Tibial nerve (tissue), 4 donors: Measurements from ENCODE around the gene TMEM178B. TPM values are rescaled to one million over a fixed set of nuclear protein-coding genes. Genes with fewer than 3 reads are reported as not detected.

Experiments used
- DNase-seq, 2 donors: peaks; one replicate each; pipeline ENCODE4 v3.0.0-alpha.2; 2019; ENCODE audit warnings: low spot score in 2 of 2
- H3K27ac ChIP-seq, 4 donors: fragments of 200-600 bp; sonication (generic) in 3 of 4; one replicate each; pipeline ENCODE4 v1.5.1; 2017 to 2019; ENCODE audit warnings: mild to moderate bottlenecking in 1 of 4
- H3K27me3 ChIP-seq, 2 donors: fragments of 200-600 bp; sonication (generic) in 1 of 2; one replicate each; pipeline versions ENCODE4 v1.5.1 to v1.6.0; 2017 to 2019
- H3K36me3 ChIP-seq, 3 donors: fragments of 200-600 bp; sonication (generic); one replicate each; pipeline ENCODE4 v1.5.1; 2018 to 2019
- H3K4me1 ChIP-seq, 4 donors: fragments of 200-600 bp; sonication (generic) in 3 of 4; one replicate each; pipeline ENCODE4 v1.5.1; 2017 to 2019
- H3K4me3 ChIP-seq, 4 donors: fragments of 200-600 bp; sonication (generic) in 3 of 4; one replicate each; pipeline ENCODE4 v1.5.1; 2017 to 2019; ENCODE audit warnings: mild to moderate bottlenecking in 1 of 4, moderate library complexity in 1 of 4
- H3K9me3 ChIP-seq, 4 donors: fragments of 200-600 bp; sonication (generic) in 3 of 4; one replicate each; pipeline ENCODE4 v1.5.1; 2017 to 2019
- CTCF ChIP-seq, 5 experiments: fragments of 200-600 bp in 3 of 5; fragments of 450-650 bp in 2 of 5; sonication (generic) in 3 of 5; IDR thresholded peaks; one replicate each; pipeline ENCODE4 v1.5.1; 2016 to 2019; ENCODE audit warnings: antibody characterized with exemption in 5 of 5, mild to moderate bottlenecking in 3 of 5, moderate library complexity in 2 of 5
- EP300 ChIP-seq, 2 donors: sonication (generic); formaldehyde crosslinking; IDR thresholded peaks; one replicate each; pipeline ENCODE4 v1.6.1; 2017; ENCODE audit warnings: antibody characterized with exemption in 2 of 2, mild to moderate bottlenecking in 1 of 2
- POLR2A ChIP-seq, 2 donors: fragments of 450-650 bp; IDR thresholded peaks; one replicate each; pipeline ENCODE4 v1.6.1; 2017; ENCODE audit warnings: antibody characterized with exemption in 2 of 2, mild to moderate bottlenecking in 2 of 2, moderate library complexity in 2 of 2
- WGBS, 2 donors: methylation state at CpG; one replicate each; pipeline ENCODE4 v1.1.5; 2018; 5-methylcytosine and 5-hydroxymethylcytosine counted together
- total RNA-seq, 4 donors: library from RNA; depleted of rRNA; stranded (reverse); fragments of >200 nt; gene quantifications; one replicate each; pipeline ENCODE4 v1.1.0, GENCODE V29; 2016

The TMEM178B gene
- total RNA-seq, 4 donors from 2014 or later = 0.30 to 0.78 (median 0.53) TPM

GRCh38 chr7:141039376-141039775 lies 34.5 kb upstream of the TMEM178B start:
- no peak overlapping the region for H3K4me3 ChIP-seq
- no peak for DNase-seq
- TF ChIP-seq POLR2A (IDR thresholded peaks at IDR 0.05) (no peak), EP300 (IDR thresholded peaks at IDR 0.05) (no peak), CTCF (IDR thresholded peaks at IDR 0.05) (no peak)
- 41 to 43% methylated on average over 3 of the region's 3 CpGs for WGBS, 2 donors
- no peaks in the 10 kb centered on the region for H3K27me3 ChIP-seq
- no peaks in the 10 kb centered on the region for H3K4me1 ChIP-seq
- no peaks in the 10 kb centered on the region for H3K9me3 ChIP-seq
- H3K36me3 ChIP-seq = no peaks in the 10 kb centered on the region
- no peak overlapping the region for H3K27ac ChIP-seq

- Histone ChIP-seq H3K9me3 (no peaks in the 10 kb centered on the region), H3K4me3 (no peak overlapping the region), H3K27me3 (no peaks in the 10 kb centered on the region), H3K4me1 (no peaks in the 10 kb centered on the region), H3K36me3 (no peaks in the 10 kb centered on the region), H3K27ac (no peak overlapping the region)
- DNase-seq = no peak
- TF ChIP-seq POLR2A (IDR thresholded peaks at IDR 0.05) (no peak), CTCF (IDR thresholded peaks at IDR 0.05) (no peak), EP300 (IDR thresholded peaks at IDR 0.05) (no peak)
- whole genome bisulfite sequencing, 2 donors = 87 to 91% methylated on average over 14 of the region's 14 CpGs
Measured at GRCh38 chr7:141042222-141043193, 31.4 kb upstream of the TMEM178B start.

GRCh38 chr7:141043616-141044015 lies 30.2 kb upstream of the TMEM178B start:
- TF ChIP-seq CTCF (IDR thresholded peaks at IDR 0.05) (no peak), EP300 (IDR thresholded peaks at IDR 0.05) (no peak), POLR2A (IDR thresholded peaks at IDR 0.05) (no peak)
- no peaks in the 10 kb centered on the region for H3K36me3 ChIP-seq
- 67 to 77% methylated on average over 4 of the region's 4 CpGs for WGBS, 2 donors

GRCh38 chr7:141045126-141045841 lies 28.6 kb upstream of the TMEM178B start:
- no peaks in the 10 kb centered on the region for H3K36me3 ChIP-seq
- WGBS, 2 donors = 51 to 54% methylated on average over 7 of the region's 7 CpGs
- no peaks in the 10 kb centered on the region for H3K27me3 ChIP-seq

More at GRCh38 chr7:141043616-141044015, 30.2 kb upstream of the TMEM178B start:
- no peak overlapping the region for H3K4me3 ChIP-seq
- no peak for DNase-seq
- no peaks in the 10 kb centered on the region for H3K4me1 ChIP-seq
- no peaks in the 10 kb centered on the region for H3K27me3 ChIP-seq
- H3K27ac ChIP-seq = no peak overlapping the region
- H3K9me3 ChIP-seq = no peaks in the 10 kb centered on the region

More at GRCh38 chr7:141045126-141045841, 28.6 kb upstream of the TMEM178B start:
- Histone ChIP-seq H3K9me3 (no peaks in the 10 kb centered on the region), H3K4me3 (no peak overlapping the region), H3K27ac (no peak overlapping the region), H3K4me1 (no peaks in the 10 kb centered on the region)
- TF ChIP-seq POLR2A (IDR thresholded peaks at IDR 0.05) (no peak), EP300 (IDR thresholded peaks at IDR 0.05) (no peak), CTCF (IDR thresholded peaks at IDR 0.05) (no peak)
- DNase-seq = no peak
